ENCODE results near the gene SLC2A4RG. TPM values are rescaled to one million over a fixed set of nuclear protein-coding genes. Genes with fewer than 3 reads are reported as not detected.

Gene SLC2A4RG
- 200 and 229 TPM in 2 replicates for total RNA-seq (2014; rRNA removed; shearing (Covaris generic))

- DNase-seq (ENCODE audit: low spot score): peak; percentile 89
Observed at GRCh38 chr20:63739130-63740069, at the start of gene SLC2A4RG. TSS of gene SLC2A4RG (plus strand) at chr20:63739776. CDS start at chr20:63739913, 137 bp downstream.

DNA sequence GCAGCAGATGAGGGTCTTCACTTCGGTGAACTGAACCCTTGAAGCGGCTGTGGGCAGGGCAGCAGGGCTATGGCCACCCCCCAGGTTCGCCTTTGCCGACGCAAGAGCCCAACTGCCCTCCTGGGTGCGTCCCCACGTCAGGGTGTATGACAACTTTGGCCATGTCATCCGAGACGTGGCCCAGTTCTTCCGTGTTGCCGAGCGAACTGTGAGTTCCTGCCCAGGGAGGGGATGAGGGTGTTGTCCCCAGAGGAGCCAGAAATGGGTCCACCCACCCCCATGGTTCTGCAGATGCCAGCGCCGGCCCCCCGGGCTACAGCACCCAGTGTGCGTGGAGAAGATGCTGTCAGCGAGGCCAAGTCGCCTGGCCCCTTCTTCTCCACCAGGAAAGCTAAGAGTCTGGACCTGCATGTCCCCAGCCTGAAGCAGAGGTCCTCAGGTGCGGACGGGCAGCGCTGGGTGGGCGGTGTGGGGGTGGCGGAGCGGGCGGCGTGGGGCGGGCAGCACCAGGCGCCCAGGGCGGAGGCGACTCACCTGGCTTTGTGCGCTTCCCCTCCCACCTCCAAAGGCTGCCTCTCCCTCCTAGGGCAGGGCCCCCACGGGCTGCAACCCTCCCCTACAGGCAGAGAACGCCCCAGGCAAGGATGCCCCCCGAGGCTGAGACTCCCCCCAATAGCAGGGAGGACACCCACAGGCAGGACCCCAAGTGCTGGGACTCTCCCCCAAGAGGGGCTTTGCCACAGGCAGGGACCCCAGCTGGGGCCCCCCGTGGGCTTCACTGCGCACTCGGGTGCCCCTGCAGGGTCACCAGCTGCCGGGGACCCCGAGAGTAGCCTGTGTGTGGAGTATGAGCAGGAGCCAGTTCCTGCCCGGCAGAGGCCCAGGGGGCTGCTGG is 49.3 kb upstream of the SLC2A4RG start:
- no peak for DNase-seq (ENCODE audit: low spot score)

- peak; percentile 69 for DNase-seq (ENCODE audit: low spot score)
Observed at GRCh38 chr20:63690898-63691710, 48.5 kb upstream of the SLC2A4RG start.

- no peak for DNase-seq (ENCODE audit: low spot score)
Observed at GRCh38 chr20:63691711-63692435, 47.7 kb upstream of the SLC2A4RG start.

GRCh38 chr20:63692436-63693082 is 47.0 kb upstream of the SLC2A4RG start:
- peak; percentile 81 for DNase-seq (ENCODE audit: low spot score)

DNA sequence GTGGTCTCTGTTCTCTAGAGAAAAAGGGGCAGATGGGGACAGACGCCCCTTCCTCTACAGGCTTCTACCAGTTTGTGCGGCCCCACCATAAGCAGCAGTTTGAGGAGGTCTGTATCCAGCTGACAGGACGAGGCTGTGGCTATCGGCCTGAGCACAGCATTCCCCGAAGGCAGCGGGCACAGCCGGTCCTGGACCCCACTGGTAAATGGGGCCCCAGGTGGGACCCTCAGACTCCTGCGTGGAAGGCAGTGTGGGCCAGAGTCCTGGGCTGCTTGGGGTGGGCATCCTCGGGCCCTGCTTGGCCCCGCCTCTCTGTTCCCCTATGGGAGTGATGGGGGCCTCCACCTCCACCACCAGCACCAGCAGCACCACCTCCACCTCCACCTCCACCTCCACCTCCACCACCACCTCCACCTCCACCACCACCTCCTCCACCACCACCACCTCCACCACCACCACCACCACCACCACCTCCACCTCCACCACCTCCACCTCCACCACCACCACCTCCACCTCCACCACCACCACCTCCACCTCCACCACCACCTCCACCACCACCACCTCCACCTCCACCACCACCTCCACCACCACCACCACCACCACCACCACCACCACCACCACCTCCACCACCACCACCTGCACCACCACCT is 46.4 kb upstream of the SLC2A4RG start:
- DNase-seq (ENCODE audit: low spot score): no peak

- no peak for DNase-seq (ENCODE audit: low spot score)
Observed at GRCh38 chr20:63693733-63694583, 45.6 kb upstream of the SLC2A4RG start.

DNA sequence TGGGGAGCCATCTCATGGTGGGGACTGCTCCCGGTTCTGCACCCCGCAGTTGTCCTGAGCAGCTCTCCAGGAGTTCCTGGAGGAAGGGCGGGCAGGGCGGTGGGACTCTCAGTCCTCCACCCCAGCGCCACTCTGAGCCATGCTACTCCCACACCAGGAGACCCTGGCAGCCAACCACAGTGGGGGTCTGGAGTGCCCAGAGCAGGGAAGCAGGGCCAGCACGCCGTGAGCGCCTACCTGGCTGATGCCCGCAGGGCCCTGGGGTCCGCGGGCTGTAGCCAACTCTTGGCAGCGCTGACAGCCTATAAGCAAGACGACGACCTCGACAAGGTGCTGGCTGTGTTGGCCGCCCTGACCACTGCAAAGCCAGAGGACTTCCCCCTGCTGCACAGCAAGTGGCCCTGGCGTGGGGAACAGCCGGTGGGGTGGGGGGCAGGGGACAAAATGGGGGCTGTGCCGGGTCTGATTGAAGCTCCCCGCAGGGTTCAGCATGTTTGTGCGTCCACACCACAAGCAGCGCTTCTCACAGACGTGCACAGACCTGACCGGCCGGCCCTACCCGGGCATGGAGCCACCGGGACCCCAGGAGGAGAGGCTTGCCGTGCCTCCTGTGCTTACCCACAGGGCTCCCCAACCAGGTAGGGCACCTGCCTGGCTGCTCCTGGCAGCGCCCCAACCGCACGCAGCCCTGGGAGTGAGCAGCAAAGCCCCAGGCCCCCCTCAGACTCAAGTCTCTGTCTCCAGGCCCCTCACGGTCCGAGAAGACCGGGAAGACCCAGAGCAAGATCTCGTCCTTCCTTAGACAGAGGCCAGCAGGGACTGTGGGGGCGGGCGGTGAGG is 44.8 kb upstream of the SLC2A4RG start:
- no peak for DNase-seq (ENCODE audit: low spot score)

- DNase-seq (ENCODE audit: low spot score): no peak
Observed at GRCh38 chr20:63695424-63696305, 43.9 kb upstream of the SLC2A4RG start.

- peak; percentile 56 for DNase-seq (ENCODE audit: low spot score)
Observed at GRCh38 chr20:63696306-63696627, 43.3 kb upstream of the SLC2A4RG start.

DNA sequence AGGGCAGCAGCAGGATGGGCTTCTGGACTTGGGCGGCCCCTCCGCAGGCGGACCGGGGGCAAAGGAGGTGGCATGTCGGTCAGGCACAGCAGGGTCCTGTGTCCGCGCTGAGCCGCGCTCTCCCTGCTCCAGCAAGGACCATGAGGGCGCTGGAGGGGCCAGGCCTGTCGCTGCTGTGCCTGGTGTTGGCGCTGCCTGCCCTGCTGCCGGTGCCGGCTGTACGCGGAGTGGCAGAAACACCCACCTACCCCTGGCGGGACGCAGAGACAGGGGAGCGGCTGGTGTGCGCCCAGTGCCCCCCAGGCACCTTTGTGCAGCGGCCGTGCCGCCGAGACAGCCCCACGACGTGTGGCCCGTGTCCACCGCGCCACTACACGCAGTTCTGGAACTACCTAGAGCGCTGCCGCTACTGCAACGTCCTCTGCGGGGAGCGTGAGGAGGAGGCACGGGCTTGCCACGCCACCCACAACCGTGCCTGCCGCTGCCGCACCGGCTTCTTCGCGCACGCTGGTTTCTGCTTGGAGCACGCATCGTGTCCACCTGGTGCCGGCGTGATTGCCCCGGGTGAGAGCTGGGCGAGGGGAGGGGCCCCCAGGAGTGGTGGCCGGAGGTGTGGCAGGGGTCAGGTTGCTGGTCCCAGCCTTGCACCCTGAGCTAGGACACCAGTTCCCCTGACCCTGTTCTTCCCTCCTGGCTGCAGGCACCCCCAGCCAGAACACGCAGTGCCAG is 42.8 kb upstream of the SLC2A4RG start, which contains the start of gene TNFRSF6B:
Gene TNFRSF6B (plus strand): TSS at position 25 of the 729 bp plus-strand sequence. CDS start 116 bp downstream, at position 141.
- DNase-seq (ENCODE audit: low spot score): no peak

DNA sequence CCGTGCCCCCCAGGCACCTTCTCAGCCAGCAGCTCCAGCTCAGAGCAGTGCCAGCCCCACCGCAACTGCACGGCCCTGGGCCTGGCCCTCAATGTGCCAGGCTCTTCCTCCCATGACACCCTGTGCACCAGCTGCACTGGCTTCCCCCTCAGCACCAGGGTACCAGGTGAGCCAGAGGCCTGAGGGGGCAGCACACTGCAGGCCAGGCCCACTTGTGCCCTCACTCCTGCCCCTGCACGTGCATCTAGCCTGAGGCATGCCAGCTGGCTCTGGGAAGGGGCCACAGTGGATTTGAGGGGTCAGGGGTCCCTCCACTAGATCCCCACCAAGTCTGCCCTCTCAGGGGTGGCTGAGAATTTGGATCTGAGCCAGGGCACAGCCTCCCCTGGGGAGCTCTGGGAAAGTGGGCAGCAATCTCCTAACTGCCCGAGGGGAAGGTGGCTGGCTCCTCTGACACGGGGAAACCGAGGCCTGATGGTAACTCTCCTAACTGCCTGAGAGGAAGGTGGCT is 42.2 kb upstream of the SLC2A4RG start:
- DNase-seq (ENCODE audit: low spot score): no peak

- no peak for DNase-seq (ENCODE audit: low spot score)
Observed at GRCh38 chr20:63697868-63698545, 41.6 kb upstream of the SLC2A4RG start.

DNA sequence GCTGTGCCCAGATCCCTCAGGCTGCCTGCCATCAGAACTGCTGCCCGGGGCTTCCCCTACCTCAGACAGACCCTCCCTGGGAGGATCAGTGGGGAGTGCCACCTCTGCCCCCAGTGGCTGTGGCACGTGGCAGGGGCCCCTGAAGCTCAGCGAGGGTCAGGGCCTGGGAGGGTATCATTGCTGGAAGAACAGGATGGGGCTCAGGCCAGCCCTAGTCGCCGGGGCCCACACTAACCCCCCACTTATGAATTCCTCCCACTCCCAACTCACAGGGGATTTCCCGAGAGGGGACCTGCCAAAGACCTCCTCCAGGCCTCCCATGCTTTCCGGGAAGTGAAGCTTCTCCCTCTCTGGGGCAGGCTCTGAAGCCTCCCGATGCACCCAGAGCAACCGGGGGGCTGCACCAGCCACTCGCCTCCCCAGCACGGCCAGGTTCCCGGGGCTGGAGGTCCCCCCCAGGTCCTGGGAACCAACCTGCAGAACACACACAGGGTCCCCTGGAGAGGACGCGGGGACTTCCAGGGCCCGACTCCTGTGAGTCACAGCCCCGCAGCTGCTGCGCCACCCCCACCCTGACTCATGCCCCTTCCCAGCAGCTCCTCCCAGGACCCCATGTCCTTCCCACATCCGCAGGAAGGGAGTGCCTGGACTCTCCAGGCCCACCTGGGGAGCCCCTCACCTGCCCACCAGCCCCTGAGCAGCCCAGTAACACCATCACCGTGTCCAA is 40.7 kb upstream of the SLC2A4RG start:
- DNase-seq (ENCODE audit: low spot score): peak; percentile 62
